ENCODE results near the gene RASGRP1. TPM values are rescaled to one million over a fixed set of nuclear protein-coding genes. Genes with fewer than 3 reads are reported as not detected.
A peak's percentile ranks its signal among the peaks of the same experiment; 100 is the strongest.

RASGRP1 gene
- total RNA-seq (0.35 TPM), polyA plus RNA-seq (ENCODE audit: insufficient read depth in 1 of 8, insufficient read length in 8 of 8, low replicate concordance in 1 of 8) (under 1 TPM; 0.31 to 0.85 (median 0.41) TPM)
- long read RNA-seq, donor 1 = 0 reads
- long read RNA-seq, donor 2 = 0 reads
- long read RNA-seq, donor 3 = 0 reads
- long read RNA-seq, donor 4 = 0 reads
- long read RNA-seq, donor 5 = 0 reads
- long read RNA-seq, donor 6 = 0 reads
- long read RNA-seq, donor 7 = 0 reads
- long read RNA-seq, donor 8 = 0 reads
- long read RNA-seq, donor 9 = 0 reads
- long read RNA-seq, donor 10 = 0 reads
- long read RNA-seq, donor 11 = 0 reads

DNA sequence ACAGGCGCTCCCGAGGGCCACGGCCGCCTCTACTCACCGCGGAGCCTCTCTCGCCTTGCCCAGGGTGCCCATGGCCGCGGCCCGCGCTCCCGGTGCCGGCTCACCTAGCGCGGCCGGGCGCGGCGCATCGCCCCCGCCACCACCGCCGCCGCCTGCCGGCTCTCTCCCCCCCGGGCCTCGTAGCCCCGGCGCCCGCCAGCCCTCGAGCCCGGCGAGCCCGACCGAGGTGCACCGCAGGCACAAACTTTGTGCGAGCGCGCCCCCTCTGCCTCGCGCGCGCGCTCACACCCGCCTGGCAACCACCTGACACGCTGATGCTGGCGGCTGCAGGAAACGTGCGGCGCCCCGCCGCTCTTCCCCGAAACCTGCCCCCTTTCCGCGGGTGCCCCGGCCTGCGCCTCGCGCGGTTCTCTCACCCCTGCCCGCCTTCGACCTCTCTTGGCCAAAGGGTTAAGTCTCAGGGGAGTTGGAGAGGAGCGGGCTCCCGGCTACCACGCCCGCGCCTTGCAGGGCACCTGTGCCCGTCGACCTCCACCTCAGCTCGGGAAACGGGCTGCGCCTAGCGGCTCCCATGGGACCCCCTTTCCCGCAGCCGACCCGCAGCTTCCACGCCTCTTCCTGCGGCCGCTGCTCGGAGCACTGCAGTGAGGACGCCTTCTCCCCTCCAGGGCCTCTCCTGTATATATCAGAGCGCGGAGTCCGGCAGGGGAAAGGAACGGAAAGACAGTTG, at the start of gene RASGRP1:
TSS of gene RASGRP1 (minus strand) at position 258 of the 730 bp plus-strand sequence. CDS start at position 72, 186 bp downstream.
- Histone ChIP-seq H3K9me3 (replicated peaks; ENCODE audit: control insufficient read depth, low read depth, low read length) (no peaks in the 10 kb centered on the region), H3K36me3 (ENCODE audit: control insufficient read depth, insufficient read depth, low read length) (no peaks in the 10 kb centered on the region), H3K4me3 (ENCODE audit: low read length) (peak within 1 kb of the TSS; percentile 49), H3K27me3 (ENCODE audit: control insufficient read depth, insufficient read depth, low read length) (peaks cover 26% of the 10 kb centered on the region), H3K27ac (ENCODE audit: low read length) (no peak within 1 kb of the TSS), H3K4me1 (ENCODE audit: control insufficient read depth, insufficient read depth, low read length) (peaks cover 9% of the 10 kb centered on the region)
- under 1% methylated on average over 74 of the region's 85 CpGs for WGBS (ENCODE audit: insufficient coverage)
- DNase-seq = peak; percentile 79

DNA sequence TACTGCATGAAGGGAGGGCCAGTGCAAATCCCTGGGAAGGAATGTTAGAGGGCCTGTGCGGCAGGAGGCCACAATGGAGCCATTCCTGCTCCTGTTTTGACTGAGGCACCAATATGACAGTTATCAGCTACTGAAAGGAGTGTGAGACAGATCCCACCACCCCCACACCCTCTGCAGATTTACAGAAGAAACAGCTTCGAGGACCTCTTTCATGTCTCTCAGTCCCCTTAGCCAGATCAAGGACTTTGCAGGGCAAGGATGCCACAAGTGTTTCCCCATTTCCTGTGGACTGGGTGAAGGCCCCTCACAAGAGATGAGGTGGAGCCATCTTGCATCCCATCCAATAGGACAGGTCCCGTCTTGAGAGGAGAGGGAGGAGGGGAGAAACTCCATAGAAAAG, 48.5 kb upstream of the RASGRP1 start:
- H3K27ac ChIP-seq (ENCODE audit: low read length) = no peak overlapping the region
- no peak for DNase-seq
- H3K27me3 ChIP-seq (ENCODE audit: control insufficient read depth, insufficient read depth, low read length) = no peaks in the 10 kb centered on the region
- no peak overlapping the region for H3K4me3 ChIP-seq (ENCODE audit: low read length)
- H3K4me1 ChIP-seq (ENCODE audit: control insufficient read depth, insufficient read depth, low read length) = no peaks in the 10 kb centered on the region
- no CpG with 5 or more reads among the region's 3 CpGs for WGBS (ENCODE audit: insufficient coverage)
- no peaks in the 10 kb centered on the region for H3K36me3 ChIP-seq (ENCODE audit: control insufficient read depth, insufficient read depth, low read length)
- H3K9me3 ChIP-seq (replicated peaks; ENCODE audit: control insufficient read depth, low read depth, low read length) = no peaks in the 10 kb centered on the region

DNA sequence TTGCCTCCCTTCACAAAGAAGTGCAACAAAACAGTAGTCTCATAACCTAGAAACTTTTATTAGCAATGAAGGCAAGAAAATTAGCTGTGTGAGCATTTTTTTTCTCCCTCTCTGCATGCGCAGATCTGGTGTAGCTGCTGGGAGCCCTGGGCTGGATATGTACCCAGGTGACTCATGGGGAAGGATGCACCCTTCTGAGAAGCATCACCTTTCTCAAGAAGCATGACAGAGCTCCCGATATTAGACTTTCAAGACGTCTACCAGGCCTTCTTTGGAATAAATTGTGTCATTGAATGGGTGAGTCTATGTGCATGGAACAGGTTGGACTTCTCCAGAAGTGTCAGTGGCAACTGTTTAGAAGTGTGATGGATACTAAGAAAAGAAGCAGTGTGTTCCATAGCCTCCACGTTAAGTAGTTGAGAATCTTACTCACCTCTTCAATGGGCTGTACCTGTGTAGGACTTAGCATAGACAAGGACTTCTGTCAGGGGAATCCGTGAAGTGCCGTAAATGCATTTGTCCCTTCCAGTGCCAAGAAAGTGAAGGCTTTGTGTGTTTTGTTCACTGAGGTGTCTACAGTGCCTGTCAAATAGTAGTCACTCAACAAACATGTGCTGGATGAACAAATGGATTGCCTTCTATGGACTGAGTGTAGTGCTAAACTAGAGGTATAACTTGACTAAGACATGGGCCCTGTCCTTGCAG, 47.7 kb upstream of the RASGRP1 start:
- WGBS (ENCODE audit: insufficient coverage) = 90% methylated on average over 4 of the region's 6 CpGs
- H3K4me3 ChIP-seq (ENCODE audit: low read length) = no peak overlapping the region
- H3K36me3 ChIP-seq (ENCODE audit: control insufficient read depth, insufficient read depth, low read length) = no peaks in the 10 kb centered on the region
- H3K4me1 ChIP-seq (ENCODE audit: control insufficient read depth, insufficient read depth, low read length) = no peaks in the 10 kb centered on the region
- no peak for DNase-seq
- no peak overlapping the region for H3K27ac ChIP-seq (ENCODE audit: low read length)
- no peaks in the 10 kb centered on the region for H3K27me3 ChIP-seq (ENCODE audit: control insufficient read depth, insufficient read depth, low read length)
- no peaks in the 10 kb centered on the region for H3K9me3 ChIP-seq (replicated peaks; ENCODE audit: control insufficient read depth, low read depth, low read length)

DNA sequence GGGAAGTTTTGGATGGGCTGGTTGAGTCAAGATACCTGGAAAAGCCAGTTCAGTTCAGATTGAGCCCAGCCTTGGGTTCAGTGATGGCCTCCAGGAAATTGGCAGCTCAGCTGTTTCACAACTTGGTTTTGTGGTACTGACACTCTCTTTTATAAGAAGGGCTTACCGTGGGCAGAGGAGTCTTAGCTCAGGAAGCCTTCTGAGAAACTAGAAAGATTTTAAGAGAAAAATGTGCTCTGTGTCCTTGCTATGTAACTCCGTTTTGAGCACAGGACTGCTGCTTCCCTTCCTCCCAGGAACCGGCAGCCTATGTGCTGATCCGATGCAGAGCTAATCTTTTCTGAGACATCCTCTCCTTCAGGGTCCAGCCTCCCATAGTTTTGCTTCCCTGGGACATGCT, 46.6 kb upstream of the RASGRP1 start:
- H3K9me3 ChIP-seq (replicated peaks; ENCODE audit: control insufficient read depth, low read depth, low read length) = no peaks in the 10 kb centered on the region
- no peaks in the 10 kb centered on the region for H3K4me1 ChIP-seq (ENCODE audit: control insufficient read depth, insufficient read depth, low read length)
- H3K27ac ChIP-seq (ENCODE audit: low read length) = no peak overlapping the region
- no peaks in the 10 kb centered on the region for H3K27me3 ChIP-seq (ENCODE audit: control insufficient read depth, insufficient read depth, low read length)
- DNase-seq = no peak
- no peaks in the 10 kb centered on the region for H3K36me3 ChIP-seq (ENCODE audit: control insufficient read depth, insufficient read depth, low read length)
- no peak overlapping the region for H3K4me3 ChIP-seq (ENCODE audit: low read length)
- 63% methylated on average over 3 of the region's 4 CpGs for WGBS (ENCODE audit: insufficient coverage)

DNA sequence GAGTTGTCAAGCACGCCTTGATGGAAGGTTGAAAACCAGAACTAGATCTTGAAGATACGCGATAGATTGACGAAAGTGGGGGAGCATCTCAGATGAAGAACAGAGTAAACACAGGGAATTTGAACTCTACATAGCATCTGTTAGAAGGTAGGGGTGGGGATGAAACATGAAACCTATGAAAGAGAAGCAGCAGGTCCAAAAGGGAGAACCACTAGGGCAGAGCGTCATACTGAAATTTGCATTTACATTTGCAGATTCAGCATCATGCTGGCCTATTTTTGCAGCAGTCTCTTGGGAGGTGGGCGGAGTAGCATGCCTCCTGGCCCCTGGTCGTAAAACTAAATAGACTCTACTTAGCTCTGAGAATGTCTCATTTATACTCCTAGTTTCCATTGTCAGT, 46.1 kb upstream of the RASGRP1 start:
- no peak overlapping the region for H3K27ac ChIP-seq (ENCODE audit: low read length)
- H3K27me3 ChIP-seq (ENCODE audit: control insufficient read depth, insufficient read depth, low read length) = no peaks in the 10 kb centered on the region
- H3K36me3 ChIP-seq (ENCODE audit: control insufficient read depth, insufficient read depth, low read length) = no peaks in the 10 kb centered on the region
- no peaks in the 10 kb centered on the region for H3K4me1 ChIP-seq (ENCODE audit: control insufficient read depth, insufficient read depth, low read length)
- 75% methylated on average over 6 of the region's 7 CpGs for WGBS (ENCODE audit: insufficient coverage)
- DNase-seq = peak; percentile 14
- H3K9me3 ChIP-seq (replicated peaks; ENCODE audit: control insufficient read depth, low read depth, low read length) = no peaks in the 10 kb centered on the region
- H3K4me3 ChIP-seq (ENCODE audit: low read length) = no peak overlapping the region

DNA sequence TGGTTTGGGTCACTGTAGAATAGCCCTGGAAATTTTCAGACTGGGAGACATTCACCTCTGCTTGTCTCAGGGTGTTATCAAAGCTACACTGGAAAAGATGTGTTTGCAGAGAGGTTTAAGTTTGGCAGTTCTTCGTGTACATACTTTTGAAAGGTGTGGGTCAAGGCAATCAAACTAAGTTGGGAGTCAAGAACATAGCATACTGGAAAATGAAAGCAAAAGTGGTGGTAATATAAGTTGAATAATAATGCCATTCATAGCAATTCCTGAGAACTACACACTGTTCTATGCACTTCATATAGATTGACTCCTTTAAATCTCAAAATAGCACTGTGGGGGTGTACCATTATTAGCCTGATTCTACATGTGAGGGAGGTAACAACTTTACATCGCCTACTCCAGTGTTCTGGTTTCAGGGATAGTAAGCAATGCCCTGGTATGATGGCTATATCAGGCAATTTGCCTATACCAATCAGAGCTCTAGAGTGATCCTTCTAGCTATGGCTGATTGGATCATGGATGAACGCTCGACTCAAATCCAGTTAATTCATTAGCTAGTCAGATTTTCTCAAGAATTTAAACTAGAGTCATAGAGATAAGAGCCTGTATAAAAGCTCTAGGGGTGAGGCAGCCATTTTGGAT, 44.6 kb upstream of the RASGRP1 start:
- Histone ChIP-seq H3K27me3 (ENCODE audit: control insufficient read depth, insufficient read depth, low read length) (no peaks in the 10 kb centered on the region), H3K4me3 (ENCODE audit: low read length) (no peak overlapping the region), H3K4me1 (ENCODE audit: control insufficient read depth, insufficient read depth, low read length) (no peaks in the 10 kb centered on the region), H3K27ac (ENCODE audit: low read length) (no peak overlapping the region), H3K9me3 (replicated peaks; ENCODE audit: control insufficient read depth, low read depth, low read length) (no peaks in the 10 kb centered on the region), H3K36me3 (ENCODE audit: control insufficient read depth, insufficient read depth, low read length) (no peaks in the 10 kb centered on the region)
- no peak for DNase-seq
- WGBS (ENCODE audit: insufficient coverage) = 33% methylated on average over 1 of the region's 4 CpGs

DNA sequence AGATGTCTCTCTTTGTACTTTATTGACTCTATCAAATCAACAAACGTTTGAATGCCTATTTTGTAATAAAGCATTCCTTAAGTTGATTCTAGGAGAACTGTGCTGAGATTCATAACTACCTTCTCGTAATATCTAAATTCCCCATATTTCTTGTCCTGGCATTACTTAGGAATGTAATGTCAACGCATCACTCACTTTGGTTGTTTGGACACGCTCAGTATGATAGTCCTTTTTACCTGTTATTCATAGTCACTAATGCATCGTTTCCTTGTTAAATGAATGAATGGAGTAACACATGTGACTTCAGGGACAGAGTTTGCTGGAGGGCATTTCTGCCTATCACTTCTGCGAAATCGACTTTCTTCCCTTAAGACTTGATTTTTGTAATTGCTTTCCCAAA, 44.1 kb upstream of the RASGRP1 start:
- no peaks in the 10 kb centered on the region for H3K9me3 ChIP-seq (replicated peaks; ENCODE audit: control insufficient read depth, low read depth, low read length)
- DNase-seq = no peak
- H3K36me3 ChIP-seq (ENCODE audit: control insufficient read depth, insufficient read depth, low read length) = no peaks in the 10 kb centered on the region
- no peak overlapping the region for H3K27ac ChIP-seq (ENCODE audit: low read length)
- H3K4me1 ChIP-seq (ENCODE audit: control insufficient read depth, insufficient read depth, low read length) = no peaks in the 10 kb centered on the region
- H3K4me3 ChIP-seq (ENCODE audit: low read length) = no peak overlapping the region
- no CpG with 5 or more reads among the region's 7 CpGs for WGBS (ENCODE audit: insufficient coverage)
- no peaks in the 10 kb centered on the region for H3K27me3 ChIP-seq (ENCODE audit: control insufficient read depth, insufficient read depth, low read length)

DNA sequence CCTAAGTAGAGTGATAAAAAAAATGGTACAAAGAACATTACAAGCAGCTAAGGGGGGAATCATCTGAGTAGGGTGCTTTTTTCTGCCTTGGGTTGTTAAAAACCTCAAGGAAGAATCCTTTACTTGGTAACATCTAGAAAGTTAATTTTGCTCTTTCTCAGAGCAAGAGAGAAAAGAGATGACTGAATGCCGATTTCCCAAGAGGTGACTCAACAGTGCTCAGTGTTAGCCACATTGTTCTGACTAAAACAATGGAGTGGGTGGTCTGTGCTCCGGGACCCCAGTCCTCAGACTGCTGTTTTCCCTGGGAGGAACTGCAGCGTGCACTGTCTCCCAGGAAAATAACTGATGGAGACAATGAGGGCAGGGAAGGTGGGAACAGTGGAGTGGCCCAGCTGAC, 41.1 kb upstream of the RASGRP1 start:
- no peaks in the 10 kb centered on the region for H3K36me3 ChIP-seq (ENCODE audit: control insufficient read depth, insufficient read depth, low read length)

DNA sequence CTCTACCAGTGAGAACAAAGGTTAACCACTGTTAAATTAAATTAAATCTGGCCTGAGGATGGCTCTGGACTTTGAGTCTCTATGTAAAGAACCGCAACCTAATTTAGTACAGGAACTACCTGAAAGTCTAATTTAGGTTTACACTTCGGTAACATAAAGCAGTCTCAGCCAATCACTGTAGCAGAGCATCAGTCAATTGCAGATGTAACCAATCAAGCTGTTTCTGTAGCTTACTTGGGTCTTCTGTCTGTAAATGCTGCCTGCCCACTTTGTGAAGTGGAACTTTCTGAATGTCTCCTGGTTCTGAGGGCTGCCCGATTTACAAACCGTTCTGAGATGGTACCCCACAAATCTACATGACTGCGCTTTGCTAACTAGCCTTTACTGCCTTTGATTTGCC, 39.1 kb upstream of the RASGRP1 start:
- no peak for DNase-seq

More for the DNA sequence above, 41.1 kb upstream of the RASGRP1 start:
- 75% methylated on average over 2 of the region's 3 CpGs for WGBS (ENCODE audit: insufficient coverage)
- Histone ChIP-seq H3K27ac (ENCODE audit: low read length) (no peak overlapping the region), H3K4me1 (ENCODE audit: control insufficient read depth, insufficient read depth, low read length) (no peaks in the 10 kb centered on the region), H3K4me3 (ENCODE audit: low read length) (no peak overlapping the region), H3K9me3 (replicated peaks; ENCODE audit: control insufficient read depth, low read depth, low read length) (no peaks in the 10 kb centered on the region), H3K27me3 (ENCODE audit: control insufficient read depth, insufficient read depth, low read length) (no peaks in the 10 kb centered on the region)
- DNase-seq = no peak

More for the DNA sequence above, 39.1 kb upstream of the RASGRP1 start:
- no peaks in the 10 kb centered on the region for H3K27me3 ChIP-seq (ENCODE audit: control insufficient read depth, insufficient read depth, low read length)
- 92% methylated on average over 5 of the region's 5 CpGs for WGBS (ENCODE audit: insufficient coverage)
- no peak overlapping the region for H3K4me3 ChIP-seq (ENCODE audit: low read length)
- no peaks in the 10 kb centered on the region for H3K36me3 ChIP-seq (ENCODE audit: control insufficient read depth, insufficient read depth, low read length)
- no peaks in the 10 kb centered on the region for H3K4me1 ChIP-seq (ENCODE audit: control insufficient read depth, insufficient read depth, low read length)
- H3K9me3 ChIP-seq (replicated peaks; ENCODE audit: control insufficient read depth, low read depth, low read length) = no peaks in the 10 kb centered on the region
- H3K27ac ChIP-seq (ENCODE audit: low read length) = no peak overlapping the region

Data from muscle of leg (tissue), 16 donors.